CD14-positive monocyte (primary cell): ENCODE results near the gene TLK2. TPM values are rescaled to one million over a fixed set of nuclear protein-coding genes. Genes with fewer than 3 reads are reported as not detected.
"Not testable (repeated sequence)": the region's sequence is repeated elsewhere in the genome, so short reads cannot be mapped to it uniquely, and the experiment has no call there.

Source experiments
- DNase-seq, 3 donors: peaks; one replicate each; pipeline ENCODE4 v3.0.0-alpha.2; 2011 to 2022
- H2AFZ ChIP-seq: 2 replicates; pipeline ENCODE4 v1.6.0; 2012; ENCODE audit warnings: mild to moderate bottlenecking, low read depth, low read length, inconsistent platforms; ENCODE audit not compliant: insufficient read depth, poor library complexity, severe bottlenecking
- H3K27ac ChIP-seq, 2 donors: 1 replicate in 1 of 2; 2 replicates in 1 of 2; pipeline ENCODE4 v1.5.1; 2012 to 2013; ENCODE audit warnings: low read length in 2 of 2, control low read depth in 1 of 2, inconsistent platforms in 1 of 2, low read depth in 1 of 2, mild to moderate bottlenecking in 1 of 2
- H3K27me3 ChIP-seq, 2 donors: one replicate each; pipeline versions ENCODE4 v1.6.0 to v1.6.1; 2011 to 2013; ENCODE audit warnings: low read length in 2 of 2; ENCODE audit not compliant: control insufficient read depth in 2 of 2, insufficient read depth in 2 of 2
- H3K36me3 ChIP-seq, 2 donors: replicated peaks in 1 of 2; 1 replicate in 1 of 2; 2 replicates in 1 of 2; pipeline versions ENCODE4 v1.5.1 to v1.6.1; 2012 to 2013; ENCODE audit warnings: low read length in 2 of 2, control low read depth in 1 of 2, inconsistent platforms in 1 of 2, mild to moderate bottlenecking in 1 of 2; ENCODE audit not compliant: insufficient read depth in 2 of 2, control insufficient read depth in 1 of 2
- H3K4me1 ChIP-seq, 2 donors: 1 replicate in 1 of 2; 2 replicates in 1 of 2; pipeline versions ENCODE4 v1.5.1 to v1.6.1; 2012 to 2013; ENCODE audit warnings: low read length in 2 of 2, control low read depth in 1 of 2, inconsistent platforms in 1 of 2, mild to moderate bottlenecking in 1 of 2, moderate library complexity in 1 of 2; ENCODE audit not compliant: insufficient read depth in 2 of 2, control insufficient read depth in 1 of 2
- H3K4me2 ChIP-seq: replicated peaks from 2 replicates; pipeline ENCODE3; 2012; ENCODE audit warnings: low read length, moderate library complexity, mild to moderate bottlenecking; ENCODE audit not compliant: poor library complexity, severe bottlenecking; ENCODE audit errors: extremely low read depth
- H3K4me3 ChIP-seq, 3 experiments: fragments of 200-600 bp in 1 of 3; sonication (generic) in 1 of 3; replicated peaks in 1 of 3; 1 replicate in 2 of 3; 2 replicates in 1 of 3; pipeline ENCODE4 v1.5.1; 2011 to 2013; ENCODE audit warnings: low read length in 3 of 3, mild to moderate bottlenecking in 3 of 3, control low read depth in 2 of 3, low read depth in 2 of 3, inconsistent platforms in 1 of 3, moderate library complexity in 1 of 3
- H3K79me2 ChIP-seq: 2 replicates; pipeline ENCODE4 v1.6.0; 2012; ENCODE audit warnings: mild to moderate bottlenecking, control low read depth, inconsistent platforms, low read length, moderate library complexity; ENCODE audit not compliant: insufficient read depth
- H3K9ac ChIP-seq: 2 replicates; pipeline ENCODE4 v1.6.0; 2017; ENCODE audit warnings: low read length, mild to moderate bottlenecking; ENCODE audit not compliant: insufficient read depth, poor library complexity, severe bottlenecking
- H3K9me3 ChIP-seq, 2 donors: replicated peaks in 1 of 2; 1 replicate in 1 of 2; 2 replicates in 1 of 2; pipeline versions ENCODE4 v1.5.1 to v1.6.1; 2012 to 2013; ENCODE audit warnings: low read length in 2 of 2, control low read depth in 1 of 2; ENCODE audit not compliant: control insufficient read depth in 1 of 2, insufficient read depth in 1 of 2
- H4K20me1 ChIP-seq: 2 replicates; pipeline ENCODE4 v1.6.0; 2012; ENCODE audit warnings: mild to moderate bottlenecking, low read length, control low read depth, moderate library complexity; ENCODE audit not compliant: insufficient read depth
- H3K27ac Mint-ChIP-seq, 7 donors: one replicate each; pipeline ENCODE4 v1.8.0; 2020; ENCODE audit warnings: mild to moderate bottlenecking in 7 of 7, mixed read lengths in 7 of 7, moderate library complexity in 6 of 7, inconsistent platforms in 2 of 7
- H3K27me3 Mint-ChIP-seq, 3 donors: one replicate each; pipeline ENCODE4 v1.8.0; 2021 to 2022; ENCODE audit warnings: low read depth in 3 of 3, mild to moderate bottlenecking in 3 of 3, mixed read lengths in 3 of 3, moderate library complexity in 3 of 3, inconsistent platforms in 1 of 3
- H3K36me3 Mint-ChIP-seq, 2 donors: one replicate each; pipeline ENCODE4 v1.8.0; 2020; ENCODE audit warnings: mixed read lengths in 2 of 2, inconsistent platforms in 1 of 2, mild to moderate bottlenecking in 1 of 2
- H3K4me1 Mint-ChIP-seq: one replicate; pipeline ENCODE4 v1.8.0; 2020; ENCODE audit warnings: mild to moderate bottlenecking, mixed read lengths
- H3K4me3 Mint-ChIP-seq, 2 donors: one replicate each; pipeline ENCODE4 v1.8.0; 2020; ENCODE audit warnings: mild to moderate bottlenecking in 2 of 2, mixed read lengths in 2 of 2, moderate library complexity in 1 of 2
- H3K9me3 Mint-ChIP-seq, 7 donors: one replicate each; pipeline ENCODE4 v1.8.0; 2020 to 2022; ENCODE audit warnings: mixed read lengths in 7 of 7, mild to moderate bottlenecking in 6 of 7, moderate library complexity in 6 of 7, inconsistent platforms in 2 of 7
- WGBS: methylation state at CpG from one replicate; pipeline ENCODE4 v1.1.5; 2013; ENCODE audit warnings: missing lambda C conversion rate; ENCODE audit not compliant: insufficient coverage; 5-methylcytosine and 5-hydroxymethylcytosine counted together
- intact Hi-C, 2 donors: fragments of 100-400 bp; cut with micrococcal nuclease; formaldehyde crosslinking; loops; one replicate each; pipeline versions ENCODE4 v1.15.0 to v1.15.1; 2023
- polyA minus RNA-seq: library from RNA; depleted of rRNA, polyadenylated mRNA; stranded (reverse); fragments of >200 nt; gene quantifications from 2 replicates; pipeline ENCODE4 v1.2.3, GENCODE V29; 2012
- polyA plus RNA-seq, 3 donors: library from polyadenylated mRNA; depleted of rRNA in 1 of 3; unstranded in 2 of 3; stranded (reverse) in 1 of 3; fragments of 300-500 nt in 2 of 3; fragments of >200 nt in 1 of 3; fragmentation: Illumina TruSeq in 2 of 3; gene quantifications; 1 replicate in 2 of 3; 2 replicates in 1 of 3; pipeline ENCODE4 v1.2.3, GENCODE V29; 2012 to 2021
- total RNA-seq, 12 experiments: library from RNA in 1 of 12; stranded (reverse) in 1 of 12; fragments of 120-200 nt in 1 of 12; gene quantifications; one replicate each; pipeline ENCODE4 v1.2.4 and lab custom pipeline; 2013 to 2026; ENCODE audit warnings: mixed read lengths in 6 of 12, inconsistent platforms in 1 of 12
- TF ChIP-seq, protein P1 (sequence below): fragments of 200-600 bp; IDR thresholded peaks from one replicate; pipeline ENCODE4 v1.8.0; 2022; ENCODE audit warnings: antibody characterized with exemption, mild to moderate bottlenecking

Gene TLK2
- total RNA-seq (2013), result 42.6 TPM
- polyA plus RNA-seq (10 to 100 TPM in 1 of 3 donors, 1 to 10 TPM in 2; 4.0 to 28.2 (median 4.3) TPM), polyA minus RNA-seq (14.8 and 34.5 TPM in 2 replicates), total RNA-seq (lab: John Stamatoyannopoulos, UW) (63.0 to 118 (median 88.2) reads per million in 11 experiments)

DNA sequence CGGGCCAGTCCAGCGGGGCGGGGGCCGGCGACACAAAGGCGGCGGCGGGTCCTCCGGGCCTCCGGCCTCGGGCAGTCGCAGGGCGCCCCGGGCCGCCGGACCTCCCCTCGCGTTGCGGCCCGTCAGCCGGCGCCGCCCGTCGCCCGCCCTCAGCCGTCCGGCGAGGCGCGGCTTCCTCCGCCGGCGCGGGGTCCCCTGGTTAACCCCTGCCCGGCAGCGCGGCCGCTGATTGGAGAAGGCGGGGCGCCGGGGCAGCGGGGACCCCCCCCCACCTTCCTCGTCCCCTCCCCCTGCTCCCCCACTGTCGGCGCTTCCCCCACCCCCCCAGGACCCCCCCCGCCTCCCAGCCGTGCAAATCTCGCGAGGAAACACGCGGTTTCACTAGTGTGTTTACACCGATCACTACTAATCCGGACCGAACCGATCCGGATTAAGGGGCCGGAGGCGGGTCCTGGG lies at the start of gene TLK2:
Gene TLK2, plus strand, starts transcription at position 402 of the 456 bp plus-strand sequence. CDS start 2,301 bp downstream, outside the sequence.
- Mint-ChIP-seq H3K4me1 (peaks cover 26% of the 10 kb centered on the region), H3K27me3 (no peaks in the 10 kb centered on the region), H3K27ac (peak within 1 kb of the TSS; percentile 86 to 95 (median 93)), H3K36me3 (peaks cover 14 to 20% of the 10 kb centered on the region in 2 donors), H3K4me3 (peak within 1 kb of the TSS; percentile 89 to 93), H3K9me3 (peaks cover 0 to 2% (median 0%) of the 10 kb centered on the region in 7 donors)
- H3K4me2 ChIP-seq, result peak within 1 kb of the TSS; percentile 67
- no peaks in the 10 kb centered on the region for H4K20me1 ChIP-seq
- no peaks in the 10 kb centered on the region for H3K9me3 ChIP-seq
- WGBS, result 0% methylated on average over 33 of the region's 59 CpGs
- peak within 1 kb of the TSS; percentile 80 for H2AFZ ChIP-seq
- H3K79me2 ChIP-seq, result peaks cover 55% of the 10 kb centered on the region
- H3K36me3 ChIP-seq, result peaks cover 3 to 16% of the 10 kb centered on the region in 2 donors
- DNase-seq, result peak; percentile 58 to 71 (median 70)
- peak within 1 kb of the TSS; percentile 88 for H3K9ac ChIP-seq
- intact Hi-C loops, result no loop called here
- H3K4me3 ChIP-seq, result peak within 1 kb of the TSS; percentile 61 to 83 (median 79)
- peaks cover 11 to 22% of the 10 kb centered on the region in 2 donors for H3K4me1 ChIP-seq
- no peaks in the 10 kb centered on the region for H3K27me3 ChIP-seq
- H3K27ac ChIP-seq, result peak within 1 kb of the TSS; percentile 81 to 85
- TF ChIP-seq, protein P1, sequence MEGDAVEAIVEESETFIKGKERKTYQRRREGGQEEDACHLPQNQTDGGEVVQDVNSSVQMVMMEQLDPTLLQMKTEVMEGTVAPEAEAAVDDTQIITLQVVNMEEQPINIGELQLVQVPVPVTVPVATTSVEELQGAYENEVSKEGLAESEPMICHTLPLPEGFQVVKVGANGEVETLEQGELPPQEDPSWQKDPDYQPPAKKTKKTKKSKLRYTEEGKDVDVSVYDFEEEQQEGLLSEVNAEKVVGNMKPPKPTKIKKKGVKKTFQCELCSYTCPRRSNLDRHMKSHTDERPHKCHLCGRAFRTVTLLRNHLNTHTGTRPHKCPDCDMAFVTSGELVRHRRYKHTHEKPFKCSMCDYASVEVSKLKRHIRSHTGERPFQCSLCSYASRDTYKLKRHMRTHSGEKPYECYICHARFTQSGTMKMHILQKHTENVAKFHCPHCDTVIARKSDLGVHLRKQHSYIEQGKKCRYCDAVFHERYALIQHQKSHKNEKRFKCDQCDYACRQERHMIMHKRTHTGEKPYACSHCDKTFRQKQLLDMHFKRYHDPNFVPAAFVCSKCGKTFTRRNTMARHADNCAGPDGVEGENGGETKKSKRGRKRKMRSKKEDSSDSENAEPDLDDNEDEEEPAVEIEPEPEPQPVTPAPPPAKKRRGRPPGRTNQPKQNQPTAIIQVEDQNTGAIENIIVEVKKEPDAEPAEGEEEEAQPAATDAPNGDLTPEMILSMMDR, result no peak

DNA sequence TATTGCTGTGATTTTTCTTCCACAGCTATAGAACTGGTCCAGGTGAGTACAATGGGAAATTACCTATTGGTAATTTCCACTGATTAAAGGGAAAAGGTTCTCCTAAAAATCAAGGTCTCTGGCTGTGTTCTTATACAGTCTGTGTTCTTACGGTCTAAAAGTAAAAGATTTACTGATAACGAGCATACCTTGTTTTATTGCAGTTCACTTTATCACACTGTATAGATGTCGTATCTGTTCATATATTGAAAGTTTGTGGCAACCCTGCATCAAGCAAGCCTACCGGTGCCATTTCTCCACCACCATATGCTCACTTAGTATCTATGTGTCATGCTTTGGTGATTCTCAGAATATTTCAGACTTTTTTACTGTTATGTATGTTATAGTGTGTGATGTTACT lies 43.4 kb upstream of the TLK2 start:
- H3K36me3 ChIP-seq, result peaks cover 3 to 16% of the 10 kb centered on the region in 2 donors
- H3K4me2 ChIP-seq, H3K4me1 Mint-ChIP-seq, H3K79me2 ChIP-seq, H3K4me3 ChIP-seq, H3K9me3 Mint-ChIP-seq, H3K4me1 ChIP-seq, H3K27me3 Mint-ChIP-seq, DNase-seq, H3K4me3 Mint-ChIP-seq, H3K27ac ChIP-seq, H3K9me3 ChIP-seq, H3K27me3 ChIP-seq, H4K20me1 ChIP-seq, H3K9ac ChIP-seq, intact Hi-C loops, H2AFZ ChIP-seq, H3K27ac Mint-ChIP-seq: not testable (repeated sequence)
- WGBS, result no CpG with 5 or more reads among the region's 4 CpGs
- peaks cover 31 to 38% of the 10 kb centered on the region in 2 donors for H3K36me3 Mint-ChIP-seq

- H3K4me1 Mint-ChIP-seq, H3K9ac ChIP-seq, H3K79me2 ChIP-seq, H3K4me3 Mint-ChIP-seq, H3K9me3 ChIP-seq, H4K20me1 ChIP-seq, DNase-seq, H3K27ac ChIP-seq, H3K4me1 ChIP-seq, intact Hi-C loops, H2AFZ ChIP-seq, H3K27me3 Mint-ChIP-seq, H3K4me3 ChIP-seq, H3K27ac Mint-ChIP-seq, H3K27me3 ChIP-seq, H3K4me2 ChIP-seq, H3K9me3 Mint-ChIP-seq: not testable (repeated sequence)
- H3K36me3 ChIP-seq, result peaks cover 18 to 51% of the 10 kb centered on the region in 2 donors
- peaks cover 44 to 65% of the 10 kb centered on the region in 2 donors for H3K36me3 Mint-ChIP-seq
- no CpG with 5 or more reads among the region's 6 CpGs for WGBS
These were observed 37.4 kb upstream of the TLK2 start for GRCh38 chr17:62441181-62441580.
